GM18858 (cell line): ENCODE results near the gene EFNA5.
"Not testable (repeated sequence)": the region's sequence is repeated elsewhere in the genome, so short reads cannot be mapped to it uniquely, and the experiment has no call there.

Experiments used
- ATAC-seq: cut with Tn5 transposase; IDR thresholded peaks from one replicate; pipeline ENCODE4 v1.9.1; 2021; ENCODE audit not compliant: unreplicated experiment

Gene EFNA5

DNA sequence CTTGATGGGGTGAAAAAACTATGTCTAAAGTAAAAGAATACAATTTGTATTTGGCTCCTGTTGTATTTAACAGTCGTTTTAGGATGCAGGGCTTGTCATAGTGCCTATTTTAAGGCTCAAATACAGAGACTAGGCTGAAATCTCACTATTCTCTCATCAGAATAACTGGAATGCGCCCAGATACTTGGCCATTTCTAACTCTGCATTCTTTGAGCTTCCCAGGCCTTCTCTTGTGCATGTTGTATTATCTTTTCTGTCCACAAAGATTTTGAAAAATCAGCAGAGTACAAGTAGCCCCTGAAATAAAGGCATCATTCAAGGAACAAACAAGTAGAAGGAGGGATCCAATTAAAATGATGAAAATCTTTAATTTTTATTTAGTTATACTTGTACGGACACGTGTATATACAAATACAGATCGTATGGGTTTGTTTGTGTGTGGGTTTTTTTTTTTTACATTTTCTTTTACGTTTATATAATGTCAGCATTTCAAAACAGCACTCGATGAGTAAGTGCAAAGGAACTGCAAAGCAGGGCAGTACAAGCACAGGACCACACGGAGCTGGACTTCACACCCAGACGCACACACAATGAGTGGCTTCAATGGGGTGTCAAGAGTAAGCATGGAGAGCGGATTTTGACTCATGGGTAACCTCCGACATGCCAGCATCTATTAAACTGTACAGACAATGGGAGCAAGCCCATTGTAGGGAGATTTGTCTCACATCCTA, 294.0 kb downstream of the EFNA5 start:
- ATAC-seq: no peak

- ATAC-seq: peak; percentile 54
These were observed 297.0 kb downstream of the EFNA5 start for GRCh38 chr5:107373549-107374263.

GRCh38 chr5:107372723-107373450, 297.9 kb downstream of the EFNA5 start:
- no peak for ATAC-seq

DNA sequence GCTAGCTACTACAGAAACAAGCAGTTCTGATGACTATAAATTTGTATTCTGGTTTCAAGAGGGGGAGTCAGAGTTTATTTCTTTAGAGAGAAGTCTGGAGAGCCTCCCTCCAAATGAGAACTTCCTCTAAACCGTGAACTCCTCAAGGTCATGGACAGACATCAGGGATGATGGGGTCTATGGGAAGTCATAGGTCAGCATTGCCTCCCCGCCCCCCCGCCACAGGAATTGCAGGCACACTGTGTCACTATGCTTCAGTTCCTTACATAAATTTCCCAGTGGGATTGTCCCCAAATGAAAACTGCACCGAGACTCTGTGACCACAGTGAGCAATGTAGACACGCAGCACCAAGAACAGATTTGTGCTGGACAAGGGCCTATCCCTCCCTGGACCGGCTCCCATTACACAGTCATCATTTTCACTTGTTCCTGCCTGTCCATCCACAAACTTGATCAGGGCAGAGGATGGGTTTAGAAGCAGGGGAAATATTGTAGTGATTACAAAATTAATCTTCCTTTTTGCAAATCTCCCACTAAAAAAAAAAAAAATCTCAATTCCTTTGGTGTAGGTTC, 300.3 kb downstream of the EFNA5 start:
- ATAC-seq: no peak

DNA sequence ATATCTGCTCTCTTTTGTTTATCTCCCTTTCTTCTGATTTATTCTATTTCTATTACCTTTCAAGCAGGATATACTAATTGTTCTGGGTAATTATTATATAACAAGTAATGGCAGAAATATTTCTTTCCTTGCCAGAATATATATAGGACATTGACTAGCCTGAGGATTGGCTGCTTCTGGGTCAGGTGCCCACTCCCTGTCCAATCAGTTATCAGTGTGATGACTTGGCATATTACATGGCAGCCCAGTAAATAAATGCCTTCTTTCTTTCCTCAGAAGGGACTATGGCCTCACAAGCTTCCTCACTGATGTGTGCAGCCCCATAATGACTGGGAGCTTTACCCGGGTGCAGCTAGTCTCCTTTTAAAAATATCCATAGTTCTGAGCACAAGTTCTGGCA, 301.1 kb downstream of the EFNA5 start:
- ATAC-seq: no peak

DNA sequence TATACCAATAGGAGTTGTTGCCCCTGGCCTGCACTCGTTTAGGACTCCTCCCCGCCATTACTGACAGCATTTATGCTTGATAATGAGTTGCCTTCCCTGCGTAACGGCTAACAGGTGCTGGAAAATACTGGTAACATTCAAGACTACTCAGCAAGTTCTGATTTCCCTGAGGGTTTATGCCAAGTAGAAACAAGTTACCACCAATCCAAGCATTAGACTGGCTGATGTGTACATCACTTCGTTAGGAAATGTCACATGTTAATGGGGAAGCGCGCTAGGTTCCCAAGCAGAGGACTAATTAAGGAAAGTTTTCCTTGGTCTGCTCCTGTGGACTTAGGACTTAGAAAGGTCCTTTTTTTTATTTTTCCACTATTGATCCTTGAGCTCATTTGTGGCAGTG, 302.1 kb downstream of the EFNA5 start:
- no peak for ATAC-seq

GRCh38 chr5:107367939-107368338, 302.8 kb downstream of the EFNA5 start:
- ATAC-seq: no peak

DNA sequence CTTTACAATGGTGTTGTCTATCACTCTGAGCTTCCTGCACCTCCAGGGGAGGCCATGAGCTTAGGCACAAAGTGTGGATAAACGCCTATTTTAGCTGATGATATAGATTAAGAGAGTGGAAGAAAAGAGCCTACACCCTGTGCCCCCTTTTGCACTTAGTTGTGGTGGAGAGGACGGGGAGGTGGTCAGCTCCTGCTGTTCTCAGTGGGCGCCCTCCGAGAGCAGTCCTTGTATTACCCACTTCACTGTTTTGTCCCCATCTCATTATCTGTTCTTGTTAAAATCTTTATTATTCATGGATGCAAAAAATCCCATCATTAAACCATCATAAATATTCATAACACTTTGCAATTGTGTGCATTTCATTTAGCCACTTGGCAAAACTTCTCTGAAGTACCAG, 303.3 kb downstream of the EFNA5 start:
- ATAC-seq: no peak

DNA sequence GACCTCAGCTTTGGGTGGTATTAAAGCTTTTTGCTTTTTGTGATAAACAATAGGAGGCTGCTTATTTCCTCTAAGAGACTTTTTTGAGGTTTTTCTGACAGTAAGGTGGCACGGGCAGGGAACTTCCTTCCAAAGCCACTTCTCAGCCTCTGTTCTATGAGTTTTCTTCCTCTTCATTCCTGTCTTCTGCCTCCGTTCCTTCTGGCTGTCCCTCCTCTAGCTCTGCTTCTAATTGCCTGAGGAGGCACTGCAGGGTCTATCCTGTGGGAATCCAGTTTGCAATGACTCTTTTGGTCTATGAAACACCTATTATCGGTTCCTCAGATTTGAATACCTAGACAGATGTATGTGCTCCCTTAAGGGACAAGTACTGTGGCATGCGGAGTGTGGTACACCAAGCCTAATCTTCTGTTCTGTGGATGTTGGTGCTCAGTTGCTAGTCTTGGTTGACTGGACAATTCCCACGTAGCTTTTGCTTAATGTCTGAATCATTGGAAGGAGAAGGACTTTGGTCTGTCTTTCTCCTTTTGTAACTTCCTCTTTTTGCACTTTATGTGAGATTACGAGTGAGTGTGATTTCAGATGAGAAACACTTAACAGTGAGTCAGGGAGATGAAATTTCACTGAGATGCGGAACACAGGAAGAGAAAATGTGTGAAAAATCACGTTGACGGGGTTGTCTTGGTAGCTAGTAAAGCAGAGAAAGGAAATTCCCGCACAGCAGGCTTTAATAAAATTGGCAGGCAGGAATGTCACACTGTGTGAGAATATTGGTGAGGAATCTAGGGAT, 305.2 kb downstream of the EFNA5 start:
- peak; percentile 54 for ATAC-seq

- no peak for ATAC-seq
These were observed 306.1 kb downstream of the EFNA5 start for GRCh38 chr5:107364443-107365319.

DNA sequence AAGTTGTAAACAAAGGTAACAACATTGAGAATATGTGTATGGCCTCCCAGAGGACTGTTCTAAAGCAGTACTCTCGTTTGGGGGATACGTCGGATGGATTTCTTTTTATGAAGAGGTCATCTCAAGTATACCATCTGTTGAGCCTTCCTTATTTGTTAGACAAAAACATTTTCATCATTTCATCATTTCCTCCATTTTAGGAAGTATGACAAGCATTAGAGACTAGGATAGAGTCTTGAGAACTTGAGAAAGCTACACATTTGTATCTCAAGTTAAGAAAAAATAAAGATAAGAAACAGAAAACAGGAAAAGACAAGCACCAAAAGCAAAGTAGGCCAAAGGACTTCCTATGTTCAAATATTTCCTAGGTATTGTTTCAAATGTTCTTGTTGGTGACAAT, 307.0 kb downstream of the EFNA5 start:
- no peak for ATAC-seq

DNA sequence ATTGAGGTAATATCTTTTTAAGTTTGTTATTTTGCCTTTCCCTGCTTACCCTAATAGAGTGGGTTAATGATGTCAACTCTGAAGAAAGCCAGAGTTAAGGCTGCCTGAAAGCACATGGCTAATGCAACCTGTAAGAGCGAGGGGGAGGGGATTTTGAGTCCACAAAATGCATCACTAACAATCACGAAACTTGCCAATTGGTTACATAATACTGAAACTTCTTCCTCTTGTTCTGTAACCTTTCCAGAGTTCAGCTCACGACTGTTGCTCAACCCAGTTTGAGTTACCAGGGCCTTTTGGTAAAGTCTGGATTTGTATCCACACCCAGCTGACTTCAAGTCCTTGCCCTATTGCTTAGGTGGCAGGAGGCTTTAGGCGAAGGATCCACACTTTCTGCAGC, 308.8 kb downstream of the EFNA5 start:
- no peak for ATAC-seq

GRCh38 chr5:107359916-107360234, 310.9 kb downstream of the EFNA5 start:
- ATAC-seq: no peak

- ATAC-seq: no peak
These were observed 311.5 kb downstream of the EFNA5 start for GRCh38 chr5:107359033-107359915.

- no peak for ATAC-seq
These were observed 313.8 kb downstream of the EFNA5 start for GRCh38 chr5:107356891-107357290.

- ATAC-seq: no peak
These were observed 318.2 kb downstream of the EFNA5 start for GRCh38 chr5:107352576-107352975.

DNA sequence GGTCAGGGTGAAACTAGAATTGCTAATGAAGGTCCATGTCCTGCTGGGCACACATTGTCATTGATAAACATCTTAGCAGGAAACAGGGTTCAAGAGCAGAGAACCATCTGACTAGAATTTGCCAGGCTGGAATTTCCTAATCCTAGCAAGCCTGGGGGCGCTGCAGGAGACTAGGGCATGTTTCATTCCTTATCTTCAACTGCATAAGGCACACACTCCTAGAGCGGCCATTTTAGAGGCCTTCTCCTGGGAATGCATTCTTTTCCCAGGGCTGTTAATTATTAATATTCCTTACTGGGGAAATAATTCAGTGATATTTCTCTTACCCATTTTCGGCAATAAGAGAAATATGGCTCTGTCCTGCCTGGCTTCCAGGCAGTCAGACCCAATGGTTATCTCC, 324.2 kb downstream of the EFNA5 start:
- not testable (repeated sequence) for ATAC-seq

GRCh38 chr5:107342371-107342770, 328.4 kb downstream of the EFNA5 start:
- ATAC-seq: no peak
